ENCODE results near the gene NIPBL.
"Not testable (repeated sequence)": the region's sequence is repeated elsewhere in the genome, so short reads cannot be mapped to it uniquely, and the experiment has no call there.

Gene NIPBL

DNA sequence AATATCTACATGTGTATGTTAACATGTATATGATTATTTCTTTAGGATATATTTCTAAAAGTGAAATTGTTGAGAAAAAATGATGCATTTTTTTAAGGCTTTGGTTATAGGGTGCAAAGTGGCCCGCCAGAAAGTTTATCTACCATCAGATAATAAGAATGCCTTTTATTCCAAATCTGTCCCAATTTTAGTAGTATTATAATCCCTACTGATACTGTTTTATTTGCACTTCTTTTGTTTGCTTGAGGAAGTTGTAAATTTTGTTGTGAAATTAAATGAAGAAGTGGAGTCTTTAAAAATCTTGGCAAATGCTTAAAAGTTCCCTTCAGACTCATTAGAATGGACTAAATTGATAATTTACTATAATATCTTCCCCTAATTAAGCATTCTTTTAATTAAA is 73.0 kb downstream of the NIPBL start:
- DNase-seq = peak in 2 of 3 donors; percentile 28 to 33

GRCh38 chr5:36950586-36951457 is 74.3 kb downstream of the NIPBL start:
- DNase-seq = no peak

DNA sequence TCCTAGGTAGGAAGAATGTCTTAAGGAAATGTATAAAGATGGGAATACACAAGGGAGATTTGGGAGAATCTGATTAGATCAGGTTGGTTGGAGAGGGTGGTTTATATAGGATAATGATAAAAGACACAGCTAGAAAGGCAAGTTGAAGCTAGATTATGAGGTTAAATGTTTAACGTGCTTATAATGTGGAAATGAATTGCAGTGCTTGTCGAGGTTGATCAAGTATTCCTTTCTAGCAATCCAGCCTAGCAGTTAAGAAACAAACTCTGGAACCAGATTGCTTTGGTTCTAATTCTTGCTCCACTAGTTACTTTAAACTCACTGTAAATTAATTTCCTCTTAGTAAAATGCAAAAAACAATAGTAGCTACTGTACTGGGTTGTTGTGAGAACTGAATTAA is 76.5 kb downstream of the NIPBL start:
- DNase-seq = no peak

- DNase-seq = no peak
Measured at GRCh38 chr5:36957953-36958537, 81.5 kb downstream of the NIPBL start.

GRCh38 chr5:36958612-36959011 is 82.0 kb downstream of the NIPBL start:
- DNase-seq = no peak

- DNase-seq = no peak
Measured at GRCh38 chr5:36965179-36965578, 88.6 kb downstream of the NIPBL start.

GRCh38 chr5:36969700-36970395 is 93.3 kb downstream of the NIPBL start:
- no peak for DNase-seq

- DNase-seq = no peak
Measured at GRCh38 chr5:36978196-36978595, 101.6 kb downstream of the NIPBL start.

- no peak for DNase-seq
Measured at GRCh38 chr5:36982146-36982545, 105.6 kb downstream of the NIPBL start.

DNA sequence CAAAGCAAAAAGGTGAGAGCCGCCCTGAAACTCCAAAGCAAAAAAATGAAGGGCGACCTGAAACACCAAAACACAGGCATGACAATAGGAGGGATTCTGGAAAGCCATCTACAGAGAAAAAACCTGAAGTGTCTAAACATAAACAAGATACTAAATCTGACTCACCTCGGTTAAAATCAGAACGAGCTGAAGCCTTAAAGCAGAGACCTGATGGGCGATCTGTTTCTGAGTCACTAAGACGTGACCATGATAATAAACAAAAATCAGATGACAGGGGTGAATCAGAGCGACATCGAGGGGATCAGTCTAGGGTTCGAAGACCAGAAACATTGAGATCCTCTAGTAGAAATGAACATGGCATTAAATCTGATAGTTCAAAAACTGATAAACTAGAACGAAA is 108.8 kb downstream of the NIPBL start:
- DNase-seq = no peak

DNA sequence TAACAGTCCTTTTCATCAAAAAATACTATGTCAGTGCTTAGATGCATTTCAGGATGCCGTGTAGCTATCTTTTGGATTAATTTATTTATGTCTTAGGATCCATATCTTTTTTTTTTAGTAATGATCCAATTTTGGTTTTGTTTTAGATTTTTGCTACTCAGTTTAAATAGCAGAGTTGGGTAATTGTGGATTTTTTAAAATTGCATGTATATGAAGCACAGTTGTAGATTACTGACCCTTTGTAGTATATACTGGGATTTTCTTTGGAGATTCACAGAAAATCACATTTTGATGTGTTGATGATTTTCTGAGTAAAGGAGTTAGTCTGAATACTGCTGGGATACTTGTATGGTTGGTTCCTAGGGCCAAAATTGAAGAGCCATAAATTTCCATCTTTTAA is 111.8 kb downstream of the NIPBL start:
- peak; percentile 8 to 69 (median 49) for DNase-seq

DNA sequence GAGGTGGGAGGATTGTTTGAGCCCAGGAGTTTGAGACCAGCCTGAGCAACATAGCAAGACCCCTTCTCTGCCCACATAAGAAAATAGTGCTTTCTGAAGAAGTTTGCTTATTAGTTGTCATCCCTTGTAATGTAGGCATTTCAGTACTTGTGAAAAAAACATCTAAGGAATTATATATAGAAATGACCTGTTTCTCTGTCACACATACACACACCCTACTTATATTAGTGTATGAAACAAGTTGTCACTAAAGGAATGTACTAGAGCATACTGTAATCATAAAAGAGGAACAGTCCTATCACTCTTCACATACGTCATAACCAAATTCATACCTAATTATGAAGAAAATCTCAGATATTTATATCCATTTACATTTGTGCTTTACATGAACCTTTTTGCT is 122.0 kb downstream of the NIPBL start:
- DNase-seq = no peak

DNA sequence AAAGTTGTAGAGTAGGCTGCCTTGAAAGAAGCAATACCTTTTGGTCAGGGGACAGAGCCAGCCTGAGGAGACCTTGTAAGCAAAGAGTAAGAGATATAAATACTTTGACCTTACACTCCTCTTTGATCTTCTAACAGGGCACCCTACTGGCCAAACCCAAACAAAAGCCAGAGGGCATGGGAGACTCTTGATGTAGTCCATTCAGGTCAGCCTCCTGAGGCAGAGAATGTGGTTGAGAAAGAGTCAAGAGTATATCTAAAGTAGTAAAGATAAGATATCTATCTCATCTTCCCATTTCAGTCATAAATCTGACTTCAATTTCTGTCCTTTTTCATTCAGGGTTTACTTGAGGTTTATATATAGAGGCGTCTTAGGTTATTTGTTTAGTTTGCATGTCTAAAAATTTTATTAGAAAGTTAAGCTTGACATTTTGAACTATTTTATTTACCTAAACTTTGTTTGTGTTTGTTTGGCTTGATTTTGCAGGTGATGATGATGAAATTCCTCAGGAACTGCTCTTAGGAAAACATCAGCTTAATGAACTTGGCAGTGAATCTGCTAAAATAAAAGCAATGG is 125.7 kb downstream of the NIPBL start:
- no peak for DNase-seq

DNA sequence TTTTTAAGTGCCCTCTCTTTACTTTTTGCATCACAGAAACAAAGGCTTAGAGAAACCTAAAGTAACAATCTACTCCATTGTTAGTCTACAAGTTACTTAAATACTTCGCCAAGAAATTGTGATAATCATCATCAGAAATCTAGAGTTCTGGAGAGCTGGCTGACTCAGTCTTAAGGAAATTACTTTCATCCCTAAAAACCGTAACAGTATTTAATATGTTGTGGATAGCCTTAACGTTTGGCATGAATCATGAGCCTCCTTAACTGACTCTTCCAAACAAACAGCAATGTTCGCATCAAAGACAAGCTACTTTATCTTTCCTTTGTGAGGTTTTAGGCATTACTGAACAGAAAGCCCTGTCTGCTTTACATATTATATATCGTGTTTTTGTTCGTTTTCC is 128.7 kb downstream of the NIPBL start:
- no peak for DNase-seq

GRCh38 chr5:37005946-37006540 is 129.5 kb downstream of the NIPBL start:
- DNase-seq = peak; percentile 20 to 52 (median 40)

GRCh38 chr5:37013181-37013580 is 136.6 kb downstream of the NIPBL start:
- DNase-seq = not testable (repeated sequence)

DNA sequence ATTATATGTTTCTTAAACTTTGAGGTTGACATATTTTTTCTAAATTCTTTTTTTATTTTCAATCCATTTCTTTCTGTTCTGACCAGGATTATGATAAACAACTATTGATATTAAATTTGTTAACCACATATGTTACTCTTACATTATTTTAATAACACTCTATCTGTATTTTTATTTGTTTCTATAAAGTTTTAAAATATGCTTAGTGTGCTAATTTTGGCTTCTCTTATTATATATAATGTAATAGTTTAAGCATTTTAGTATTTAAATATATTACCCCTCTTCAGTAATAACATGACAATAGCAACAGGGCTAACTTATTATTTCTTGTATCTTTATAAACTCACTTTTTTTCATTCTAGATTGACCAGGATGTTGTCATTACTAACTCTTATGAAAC is 137.8 kb downstream of the NIPBL start:
- DNase-seq = no peak

DNA sequence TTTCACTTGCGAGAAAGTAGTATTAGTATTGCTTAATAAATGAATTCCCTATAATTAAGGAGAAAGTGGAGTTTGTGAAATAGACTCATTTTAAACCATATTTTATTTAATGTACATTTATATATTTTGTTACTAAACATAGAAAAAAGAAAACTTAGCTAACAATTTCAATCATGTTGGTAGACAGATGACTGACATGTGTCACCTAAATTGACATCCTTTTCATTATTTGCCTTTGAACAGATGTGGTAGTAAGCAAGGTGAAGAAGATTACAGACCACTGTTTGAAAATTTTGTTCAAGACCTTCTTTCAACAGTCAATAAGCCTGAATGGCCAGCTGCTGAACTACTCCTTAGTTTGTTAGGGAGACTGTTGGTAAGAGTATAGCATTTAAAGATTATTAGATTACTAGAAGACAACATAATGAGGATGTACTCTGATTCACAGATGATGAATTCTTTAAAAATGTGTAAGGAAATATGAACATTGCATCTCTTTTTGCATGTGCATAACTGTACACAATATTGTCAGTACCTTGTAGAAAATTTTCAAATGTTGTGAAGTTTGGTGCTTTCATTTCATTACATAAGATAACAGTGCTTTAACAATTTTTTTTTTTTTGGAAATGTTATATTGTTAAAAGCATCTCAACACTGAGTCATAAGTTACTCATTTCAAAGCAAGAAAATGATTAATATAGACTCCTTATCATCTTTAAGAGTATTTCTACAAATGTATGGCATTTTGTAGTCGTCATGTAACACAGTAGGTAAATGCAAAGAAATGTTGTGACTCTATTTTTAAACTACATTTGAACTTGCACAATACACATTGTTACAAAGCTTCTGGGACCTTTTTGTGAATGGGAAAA is 139.5 kb downstream of the NIPBL start:
- no peak for DNase-seq

GRCh38 chr5:37028910-37029309 is 152.3 kb downstream of the NIPBL start:
- no peak for DNase-seq

- peak in 2 of 3 donors; percentile 4 to 29 for DNase-seq
Measured at GRCh38 chr5:37029436-37029835, 152.9 kb downstream of the NIPBL start.

DNA sequence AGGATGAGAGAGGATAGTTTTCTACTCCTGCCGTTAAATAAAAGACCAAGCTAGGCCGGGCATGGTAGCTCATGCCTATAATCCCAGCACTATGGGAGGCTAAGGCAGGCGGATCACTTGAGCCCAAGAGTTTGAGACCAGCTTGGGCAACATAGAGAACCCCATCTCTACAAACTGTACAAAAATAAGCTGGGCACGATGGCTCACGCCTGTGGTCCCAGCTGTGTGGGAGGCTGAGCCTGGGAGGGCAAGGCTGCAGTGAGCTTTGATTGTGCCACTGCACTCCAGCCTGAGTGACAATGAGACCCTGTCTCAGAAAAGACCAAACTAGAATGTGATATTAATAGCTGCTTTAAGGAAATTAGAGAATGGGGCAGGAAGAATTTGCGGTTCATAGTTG is 158.4 kb downstream of the NIPBL start:
- DNase-seq = no peak

- DNase-seq = peak in 2 of 3 donors; percentile 0 to 5
Measured at GRCh38 chr5:37037840-37038239, 161.3 kb downstream of the NIPBL start.

Measured in suppressor macrophage treated with lipopolysaccharide for 1 hour (primary cell).